HEK293T (cell line): Measurements from ENCODE around the gene SGIP1.

Experiments used
- CTCF ChIA-PET: fragments of 350-600 bp; formaldehyde crosslinking; extraction: SDS; loops from one replicate; lab custom pipeline; 2021; ENCODE audit warnings: antibody characterized with exemption, inconsistent platforms; lab: Yijun Ruan, JAX
- POLR2A ChIA-PET: fragments of 350-600 bp; formaldehyde crosslinking; extraction: SDS; loops from one replicate; lab custom pipeline; 2020; ENCODE audit warnings: antibody characterized with exemption, inconsistent platforms; lab: Yijun Ruan, JAX
- DNase-seq: peaks from one replicate; pipeline ENCODE4 v3.0.0; 2012; ENCODE audit warnings: mixed read lengths; ENCODE audit errors: extremely low spot score
- ARNT ChIP-seq: fragments of 450-650 bp; IDR thresholded peaks from 2 replicates; pipeline ENCODE4 v1.6.1; 2017; ENCODE audit warnings: mild to moderate bottlenecking
- BHLHE40 ChIP-seq: fragments of 450-650 bp; IDR thresholded peaks from 2 replicates; pipeline ENCODE4 v1.6.1; 2016; ENCODE audit warnings: mild to moderate bottlenecking, moderate library complexity, borderline replicate concordance
- CTBP1 ChIP-seq: fragments of 450-650 bp; IDR thresholded peaks from 2 replicates; pipeline ENCODE4 v1.6.1; 2016; ENCODE audit warnings: borderline replicate concordance
- ELF4 ChIP-seq: fragments of 450-650 bp; IDR thresholded peaks from 2 replicates; pipeline ENCODE4 v1.6.1; 2017; ENCODE audit warnings: antibody characterized with exemption
- FOXA1 ChIP-seq: fragments of 450-650 bp; IDR thresholded peaks from 2 replicates; pipeline ENCODE4 v1.6.1; 2016; ENCODE audit warnings: mild to moderate bottlenecking
- FOXK2 ChIP-seq: fragments of 450-650 bp; IDR thresholded peaks from 2 replicates; pipeline ENCODE4 v1.6.1; 2016; ENCODE audit warnings: mild to moderate bottlenecking
- FOXM1 ChIP-seq: fragments of 450-650 bp; IDR thresholded peaks from 2 replicates; pipeline ENCODE4 v1.6.1; 2017; ENCODE audit warnings: mild to moderate bottlenecking, borderline replicate concordance
- HDGF ChIP-seq: fragments of 450-650 bp; IDR thresholded peaks from 2 replicates; pipeline ENCODE4 v1.6.1; 2017; ENCODE audit warnings: antibody characterized with exemption, borderline replicate concordance
- L3MBTL2 ChIP-seq: fragments of 450-650 bp; conservative IDR thresholded peaks from 2 replicates; pipeline ENCODE4 v1.6.1; 2016; ENCODE audit warnings: mild to moderate bottlenecking
- LEF1 ChIP-seq: fragments of 450-650 bp; IDR thresholded peaks from 2 replicates; pipeline ENCODE4 v1.6.1; 2017; ENCODE audit warnings: mild to moderate bottlenecking, borderline replicate concordance
- NFRKB ChIP-seq: fragments of 450-650 bp; IDR thresholded peaks from 2 replicates; pipeline ENCODE4 v1.6.1; 2016; ENCODE audit warnings: mild to moderate bottlenecking, moderate library complexity
- PKNOX1 ChIP-seq: fragments of 450-650 bp; IDR thresholded peaks from 2 replicates; pipeline ENCODE4 v1.6.1; 2016
- SP1 ChIP-seq: fragments of 450-650 bp; IDR thresholded peaks from 2 replicates; pipeline ENCODE4 v1.6.1; 2017
- SUZ12 ChIP-seq: fragments of 450-650 bp; IDR thresholded peaks from 2 replicates; pipeline ENCODE4 v1.6.1; 2016; ENCODE audit warnings: mild to moderate bottlenecking
- TARDBP ChIP-seq: fragments of 450-650 bp; IDR thresholded peaks from 2 replicates; pipeline ENCODE4 v1.6.1; 2016
- ZNF384 ChIP-seq: fragments of 450-650 bp; IDR thresholded peaks from 2 replicates; pipeline ENCODE4 v1.6.1; 2016

The SGIP1 gene

GRCh38 chr1:66773227-66773626 is 239.3 kb downstream of the SGIP1 start:
- ChIA-PET CTCF (no interaction called here), POLR2A (interaction anchor here (0.7 kb wide), 1 partner anchor 150 kb away, joined by 4 read pairs; no protein-coding TSS in a partner anchor)
- TF ChIP-seq ZNF384 = no peak
- peak; percentile 76 for TF ChIP-seq PKNOX1
- DNase-seq = no peak

- no peak for DNase-seq
- CTCF ChIA-PET = no interaction called here
- TF ChIP-seq FOXK2 = no peak
- TF ChIP-seq NFRKB = no peak
- no peak for TF ChIP-seq SUZ12
- TF ChIP-seq ZNF384 = no peak
- no peak for TF ChIP-seq FOXA1
- no peak for TF ChIP-seq PKNOX1
- no peak for TF ChIP-seq BHLHE40
- TF ChIP-seq LEF1 = no peak
- TF ChIP-seq TARDBP = no peak
- no peak for TF ChIP-seq ELF4
- no peak for TF ChIP-seq HDGF
- TF ChIP-seq L3MBTL2 = no peak
- POLR2A ChIA-PET = no interaction called here
Measured at GRCh38 chr1:66774438-66774837, 240.5 kb downstream of the SGIP1 start.

DNA sequence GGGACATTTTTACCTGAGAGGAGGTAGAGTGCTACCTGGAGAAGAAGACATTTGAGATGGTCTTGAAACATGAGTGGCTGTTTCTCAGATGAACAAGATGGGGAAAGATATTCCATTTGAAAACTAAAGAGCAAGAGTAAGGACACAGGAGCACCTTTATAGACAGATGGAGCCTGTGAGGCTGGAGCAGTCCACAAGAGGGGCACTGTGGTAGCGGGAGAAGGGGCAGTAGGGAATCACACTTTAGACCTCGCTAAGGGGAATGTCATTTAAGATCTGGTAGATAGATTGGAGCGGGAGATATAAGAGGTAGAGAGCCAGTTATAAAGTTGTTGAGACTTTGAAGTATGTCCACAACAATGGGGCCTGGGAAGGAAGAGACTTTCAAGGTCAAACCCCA is 241.7 kb downstream of the SGIP1 start:
- no peak for DNase-seq
- CTCF ChIA-PET = no interaction called here
- POLR2A ChIA-PET = no interaction called here
- TF ChIP-seq NFRKB (no peak), FOXM1 (no peak), FOXA1 (no peak), LEF1 (no peak), SP1 (no peak), PKNOX1 (no peak), HDGF (no peak)

DNA sequence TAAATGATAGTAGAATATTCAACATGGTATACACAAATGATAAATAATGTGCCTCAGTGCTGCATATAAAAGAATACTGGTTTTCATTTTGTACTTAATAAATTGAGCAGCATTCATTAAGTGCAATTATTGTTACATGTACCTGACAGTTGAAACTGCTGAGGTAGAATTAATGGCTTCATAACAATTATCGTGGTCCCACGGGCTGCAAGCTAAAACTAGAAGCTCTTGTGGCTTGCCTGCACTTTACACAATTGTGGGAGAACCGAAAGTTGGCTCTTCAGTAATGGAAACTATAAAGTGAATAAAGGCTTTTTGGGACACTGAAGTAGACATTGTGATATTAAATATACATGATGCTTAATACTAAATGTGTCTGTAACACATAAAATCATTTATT is 243.9 kb downstream of the SGIP1 start:
- POLR2A ChIA-PET = no interaction called here
- 0 out of 2 replicates have a peak, but pooled peaks have one; percentile 11 for TF ChIP-seq L3MBTL2
- TF ChIP-seq ZNF384 = no peak
- no peak for TF ChIP-seq LEF1
- no peak for TF ChIP-seq TARDBP
- DNase-seq = no peak
- CTCF ChIA-PET = no interaction called here

DNA sequence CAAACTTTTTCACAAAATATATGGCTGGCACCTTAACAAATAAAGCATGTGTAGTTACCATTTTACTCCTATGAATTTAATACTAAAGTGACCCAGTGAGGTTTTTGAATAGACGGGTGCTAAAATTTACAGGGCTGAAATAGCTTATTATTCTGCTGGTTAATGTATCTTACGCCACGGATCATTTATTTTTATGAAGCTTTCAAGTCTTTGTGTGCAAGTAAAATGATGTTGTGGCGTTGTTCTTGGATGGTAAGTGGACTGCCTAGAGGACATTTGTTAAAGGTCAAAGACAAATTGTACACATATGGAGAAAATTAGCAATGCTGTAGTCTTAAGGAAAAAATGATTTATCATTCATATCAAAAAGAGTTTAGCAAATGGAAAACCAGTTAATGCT is 244.3 kb downstream of the SGIP1 start:
- TF ChIP-seq PKNOX1 (peak; percentile 79; the same call in 1 of the 2 replicates), ZNF384 (0 out of 2 replicates have a peak, but pooled peaks have one; percentile 5), LEF1 (no peak), SP1 (no peak), HDGF (no peak)
- POLR2A ChIA-PET = no interaction called here
- peak; percentile 39 for DNase-seq
- CTCF ChIA-PET = no interaction called here

DNA sequence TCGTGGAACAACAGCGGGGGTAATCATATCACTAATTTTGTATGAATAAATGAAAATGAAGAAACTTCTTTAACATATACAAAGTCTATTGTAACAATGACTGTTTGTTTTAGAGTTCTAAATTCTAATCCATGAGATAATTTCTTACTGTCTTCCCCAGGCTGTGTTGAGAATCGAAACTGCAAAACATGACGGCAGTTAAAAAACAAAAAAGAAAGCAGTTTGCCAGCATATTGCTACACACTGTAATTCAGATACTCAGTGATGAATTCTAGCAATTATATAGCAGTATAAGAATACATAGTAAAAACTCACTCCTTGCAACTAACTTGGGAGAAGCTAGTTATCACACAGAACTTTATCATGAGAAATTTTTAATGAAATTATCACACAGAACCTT is 245.0 kb downstream of the SGIP1 start:
- no peak for DNase-seq
- POLR2A ChIA-PET = no interaction called here
- CTCF ChIA-PET = no interaction called here
- no peak for TF ChIP-seq ELF4
- TF ChIP-seq ARNT = no peak
- TF ChIP-seq SP1 = no peak
- TF ChIP-seq BHLHE40 = no peak
- no peak for TF ChIP-seq NFRKB
- TF ChIP-seq L3MBTL2 = no peak
- no peak for TF ChIP-seq FOXM1
- TF ChIP-seq HDGF = no peak
- TF ChIP-seq TARDBP = no peak
- no peak for TF ChIP-seq FOXK2
- TF ChIP-seq LEF1 = no peak
- TF ChIP-seq FOXA1 = no peak
- no peak for TF ChIP-seq PKNOX1
- TF ChIP-seq ZNF384 = no peak
- no peak for TF ChIP-seq CTBP1
- no peak for TF ChIP-seq SUZ12
